Left ventricle myocardium inferior (tissue), 1 donor: ENCODE results near the gene MBNL2. TPM values are rescaled to one million over a fixed set of nuclear protein-coding genes. Genes with fewer than 3 reads are reported as not detected.

Experiments
- DNase-seq: peaks from one replicate; pipeline ENCODE4 v3.0.0-alpha.2; 2020
- H3K27ac ChIP-seq: fragments of 200-600 bp; replicated peaks from 2 replicates; pipeline ENCODE4 v1.8.0; 2021
- H3K27me3 ChIP-seq: fragments of 200-600 bp; 2 replicates; pipeline ENCODE4 v1.8.0; 2021; ENCODE audit warnings: low read depth
- H3K36me3 ChIP-seq: fragments of 200-600 bp; 2 replicates; pipeline ENCODE4 v1.8.0; 2021
- H3K4me1 ChIP-seq: fragments of 200-600 bp; 2 replicates; pipeline ENCODE4 v1.8.0; 2021
- H3K4me3 ChIP-seq: fragments of 200-600 bp; 2 replicates; pipeline ENCODE4 v1.8.0; 2021; ENCODE audit warnings: mild to moderate bottlenecking, moderate library complexity
- H3K9me3 ChIP-seq: fragments of 200-600 bp; replicated peaks from 2 replicates; pipeline ENCODE4 v1.8.0; 2021
- CTCF ChIP-seq: fragments of 200-600 bp; IDR thresholded peaks from 2 replicates; pipeline ENCODE4 v1.8.0; 2021; ENCODE audit warnings: antibody characterized with exemption, mild to moderate bottlenecking, borderline replicate concordance
- intact Hi-C: fragments of 100-400 bp; cut with micrococcal nuclease; formaldehyde crosslinking; loops from one replicate; pipeline ENCODE4 v1.11.0; 2022
- long read RNA-seq: library from polyadenylated mRNA; unstranded; transcript quantifications from one replicate; pipeline ENCODE4 v2.0.0, GENCODE V29; 2021
- total RNA-seq: library from RNA; stranded (reverse); fragmentation: NEBNext Ultra II Directional; extraction: Animal tissue kit (Norgen Biotek cat#: 25700); gene quantifications from one replicate; pipeline ENCODE4 v1.2.1, GENCODE V29; 2021
- donor health status: DM: no; HTN: yes; CAD: no; lungs with severe emphysema.

The MBNL2 gene
- 76.5 TPM for total RNA-seq
- long read RNA-seq, full-length matches to known transcripts: 76 of 121 reads
- long read RNA-seq, partial matches to known transcripts: 26 of 121 reads
- long read RNA-seq, other reads (novel, unspliced or antisense): 19 of 121 reads

DNA sequence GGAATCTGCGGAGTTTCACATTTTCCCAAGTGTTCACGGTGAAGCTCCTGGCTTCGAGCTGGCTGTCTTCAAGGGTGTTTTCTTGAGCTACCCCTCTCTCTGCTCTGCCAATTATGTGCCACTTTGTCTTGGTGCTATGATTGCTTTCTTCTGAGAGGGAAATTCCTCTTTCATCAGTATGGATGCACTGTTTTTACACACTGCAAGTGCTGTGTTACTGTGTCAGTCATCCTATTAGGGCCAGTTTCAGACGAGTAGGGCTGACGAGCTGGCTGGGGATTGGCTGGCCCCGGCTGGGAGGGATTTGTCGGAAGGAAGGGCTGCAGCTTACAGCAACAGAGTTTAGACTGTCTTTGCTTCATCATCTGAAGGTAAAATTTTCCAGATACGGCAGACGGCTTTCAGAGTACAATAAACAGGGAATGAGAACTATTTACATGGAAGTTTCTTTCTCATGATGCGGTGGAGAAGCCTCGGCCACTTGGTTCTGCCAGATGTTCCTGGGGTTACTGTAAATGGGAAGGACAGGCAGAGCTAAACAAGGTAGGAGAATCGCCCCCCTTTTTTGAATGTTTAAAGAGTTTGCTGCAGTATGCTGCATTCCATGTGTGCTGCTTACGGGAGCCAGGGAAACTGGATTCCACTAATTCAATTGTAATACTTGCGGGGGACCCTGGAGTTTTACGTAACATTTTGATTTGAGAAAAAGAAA is at the start of gene MBNL2:
TSS of gene MBNL2 (plus strand) at position 345 of the 712 bp plus-strand sequence. CDS start 53,903 bp downstream, outside the sequence.
- Histone ChIP-seq H3K36me3 (no peaks in the 10 kb centered on the region), H3K27me3 (no peaks in the 10 kb centered on the region), H3K4me1 (peaks cover 51% of the 10 kb centered on the region), H3K27ac (peak within 1 kb of the TSS; percentile 95), H3K4me3 (peak within 1 kb of the TSS; percentile 74), H3K9me3 (no peaks in the 10 kb centered on the region)
- intact Hi-C loops: loop anchor here (5.0 to 10.0 kb wide), 2 partner anchors 53 to 120 kb away; no protein-coding TSS in a partner anchor
- DNase-seq: peak; percentile 89
- TF ChIP-seq CTCF: no peak

DNA sequence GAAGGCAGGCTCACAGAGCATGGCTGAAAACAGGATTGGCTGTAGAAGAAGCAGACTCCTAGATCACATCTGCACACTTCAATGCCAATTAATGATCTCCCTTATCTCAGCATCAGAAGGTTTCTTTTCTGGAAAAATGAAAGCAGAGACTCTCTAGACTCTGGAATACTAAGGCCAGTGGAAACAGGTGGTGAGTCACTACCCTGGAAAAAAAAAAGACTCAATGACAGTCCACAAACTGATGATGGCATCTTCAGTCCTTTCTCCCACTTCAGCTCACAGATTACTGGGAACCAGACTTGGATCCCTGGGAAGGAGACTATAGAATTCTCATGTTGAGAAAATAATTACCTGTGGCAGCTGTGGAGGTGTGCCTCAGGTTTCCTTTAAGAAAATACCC is 47.5 kb upstream of the MBNL2 start:
- Histone ChIP-seq H3K27me3 (no peaks in the 10 kb centered on the region), H3K27ac (no peak overlapping the region), H3K9me3 (peaks cover 9% of the 10 kb centered on the region), H3K36me3 (no peaks in the 10 kb centered on the region), H3K4me3 (no peak overlapping the region), H3K4me1 (no peaks in the 10 kb centered on the region)
- no peak for TF ChIP-seq CTCF
- DNase-seq: no peak
- intact Hi-C loops: no loop called here

- Histone ChIP-seq H3K4me1 (no peaks in the 10 kb centered on the region), H3K36me3 (no peaks in the 10 kb centered on the region), H3K4me3 (no peak overlapping the region), H3K9me3 (peaks cover 9% of the 10 kb centered on the region), H3K27me3 (no peaks in the 10 kb centered on the region), H3K27ac (no peak overlapping the region)
- no peak for TF ChIP-seq CTCF
- intact Hi-C loops: no loop called here
- no peak for DNase-seq
These were observed 47.1 kb upstream of the MBNL2 start for GRCh38 chr13:97175041-97175440.

DNA sequence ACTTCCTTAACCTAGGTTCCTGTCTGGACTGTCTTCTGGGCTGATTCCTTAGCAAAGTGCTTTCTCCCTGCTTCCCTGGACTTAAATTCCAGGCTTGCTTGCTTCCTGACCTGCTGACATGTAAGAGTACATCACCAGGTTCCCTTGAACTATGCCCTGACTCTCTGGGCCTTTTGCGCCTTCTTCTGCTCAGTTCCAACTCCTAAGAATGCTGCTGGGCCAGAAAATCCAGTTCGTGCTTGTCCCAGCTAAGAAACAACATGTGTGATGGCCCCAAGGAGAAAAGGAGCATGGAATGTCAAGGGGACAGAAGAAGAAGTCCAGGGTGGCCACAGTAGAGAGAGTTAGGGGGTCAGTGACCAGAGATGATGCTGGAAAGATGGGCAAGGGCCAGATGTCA is 42.6 kb upstream of the MBNL2 start:
- TF ChIP-seq CTCF: no peak
- Histone ChIP-seq H3K4me3 (no peak overlapping the region), H3K4me1 (no peaks in the 10 kb centered on the region), H3K9me3 (peaks cover 7% of the 10 kb centered on the region), H3K27ac (no peak overlapping the region), H3K27me3 (no peaks in the 10 kb centered on the region), H3K36me3 (no peaks in the 10 kb centered on the region)
- no peak for DNase-seq
- intact Hi-C loops: no loop called here

DNA sequence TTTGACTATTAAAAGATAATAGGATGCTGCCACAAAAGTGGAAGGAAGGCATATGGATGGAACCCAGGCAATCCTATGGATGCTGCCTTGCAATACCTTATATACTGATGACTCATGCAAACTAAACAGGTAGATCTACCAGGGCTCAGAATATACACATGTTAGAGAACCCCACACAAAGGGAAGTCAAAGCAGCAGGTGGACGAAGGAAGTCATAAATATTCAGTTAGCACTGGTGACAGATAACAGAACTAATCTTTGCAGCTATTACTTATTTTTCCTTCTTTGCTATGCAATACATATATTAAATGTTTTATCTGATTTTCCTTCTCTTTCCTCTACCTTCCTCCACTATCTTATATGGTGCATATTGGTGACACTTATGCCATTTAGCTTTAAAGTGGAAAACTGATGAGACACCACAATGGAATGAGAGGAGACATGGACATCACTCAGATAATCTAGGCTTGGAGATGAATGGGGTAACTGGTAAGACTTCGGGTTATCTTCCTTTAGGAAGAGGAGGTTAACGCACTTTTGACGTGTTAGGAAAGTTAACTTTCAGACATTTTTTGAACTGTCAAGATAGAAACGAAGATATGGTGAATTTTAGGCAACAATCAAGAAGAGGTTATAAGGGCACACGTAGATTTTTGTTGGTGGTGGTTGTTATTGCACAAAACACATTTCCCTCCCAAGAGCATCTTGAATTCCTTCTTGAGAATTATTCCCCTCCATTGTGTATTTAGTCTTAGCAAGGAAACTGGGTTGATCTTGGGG is 39.8 kb upstream of the MBNL2 start:
- no peaks in the 10 kb centered on the region for H3K9me3 ChIP-seq
- H3K4me1 ChIP-seq: no peaks in the 10 kb centered on the region
- H3K27ac ChIP-seq: no peak overlapping the region
- no peak overlapping the region for H3K4me3 ChIP-seq
- no peak for TF ChIP-seq CTCF
- H3K36me3 ChIP-seq: no peaks in the 10 kb centered on the region
- DNase-seq: no peak
- no peaks in the 10 kb centered on the region for H3K27me3 ChIP-seq
- intact Hi-C loops: no loop called here
